GM23338 (cell line): ENCODE results near the gene SMARCC1. TPM values are rescaled to one million over a fixed set of nuclear protein-coding genes. Genes with fewer than 3 reads are reported as not detected.

ENCODE experiments used
- ATAC-seq: fragments of 200-7000 bp; cut with Tn5 transposase; 3 replicates; pipeline ENCODE4 v1.9.1; 2020
- DNase-seq: peaks from one replicate; pipeline ENCODE4 v3.0.0-alpha.2; 2015; ENCODE audit warnings: low spot score
- H2AFZ ChIP-seq: fragments of 200-600 bp; sonication (generic); 2 replicates; pipeline ENCODE4 v1.8.0; 2016; ENCODE audit warnings: antibody characterized with exemption, mild to moderate bottlenecking, moderate library complexity
- H3F3A ChIP-seq: fragments of 200-600 bp; sonication (generic); replicated peaks from 2 replicates; pipeline ENCODE4 v1.8.0; 2017; ENCODE audit warnings: antibody characterized with exemption, mixed run types, low read depth
- H3K27ac ChIP-seq: fragments of 200-600 bp; sonication (generic); 2 replicates; pipeline ENCODE4 v1.6.1; 2016; ENCODE audit warnings: low read depth
- H3K27me3 ChIP-seq: fragments of 200-600 bp; sonication (generic); 2 replicates; pipeline ENCODE4 v1.8.0; 2016; ENCODE audit warnings: mild to moderate bottlenecking, mixed run types, moderate library complexity; ENCODE audit not compliant: insufficient read depth
- H3K36me3 ChIP-seq: fragments of 200-600 bp; sonication (generic); 2 replicates; pipeline ENCODE4 v1.8.0; 2016; ENCODE audit warnings: mild to moderate bottlenecking; ENCODE audit not compliant: insufficient read depth
- H3K4me1 ChIP-seq: fragments of 200-600 bp; sonication (generic); 2 replicates; pipeline ENCODE4 v1.8.0; 2016; ENCODE audit warnings: mild to moderate bottlenecking, moderate library complexity; ENCODE audit not compliant: insufficient read depth
- H3K4me2 ChIP-seq: fragments of 200-600 bp; sonication (generic); 2 replicates; pipeline ENCODE4 v1.7.1; 2017; ENCODE audit warnings: mixed run types
- H3K4me3 ChIP-seq: fragments of 200-600 bp; sonication (generic); 2 replicates; pipeline ENCODE4 v1.6.1; 2016; ENCODE audit warnings: mixed run types
- H3K79me2 ChIP-seq: fragments of 200-600 bp; sonication (generic); replicated peaks from 2 replicates; pipeline ENCODE4 v1.8.0; 2017; ENCODE audit warnings: mild to moderate bottlenecking; ENCODE audit not compliant: insufficient read depth
- H3K9me2 ChIP-seq: fragments of 200-600 bp; sonication (generic); 2 replicates; pipeline ENCODE4 v1.8.0; 2017; ENCODE audit not compliant: insufficient read depth
- H4K20me1 ChIP-seq: fragments of 200-600 bp; sonication (generic); replicated peaks from 2 replicates; pipeline ENCODE4 v1.8.0; 2017; ENCODE audit warnings: mild to moderate bottlenecking; ENCODE audit not compliant: insufficient read depth
- H3K27ac Mint-ChIP-seq: 2 replicates; pipeline ENCODE4 v1.8.0; 2020; ENCODE audit warnings: inconsistent platforms, mild to moderate bottlenecking, moderate library complexity, mixed read lengths
- H3K27me3 Mint-ChIP-seq: 3 replicates; pipeline ENCODE4 v1.8.0; 2022; ENCODE audit warnings: low read depth, mild to moderate bottlenecking, moderate library complexity, mixed read lengths, inconsistent platforms; ENCODE audit not compliant: insufficient read depth, poor library complexity
- H3K36me3 Mint-ChIP-seq: 3 replicates; pipeline ENCODE4 v1.8.0; 2021; ENCODE audit warnings: low read depth, mild to moderate bottlenecking, inconsistent platforms, moderate library complexity, mixed read lengths
- H3K4me1 Mint-ChIP-seq: 3 replicates; pipeline ENCODE4 v1.8.0; 2020; ENCODE audit warnings: mild to moderate bottlenecking, inconsistent platforms, mixed read lengths
- H3K4me3 Mint-ChIP-seq: 3 replicates; pipeline ENCODE4 v1.8.0; 2021; ENCODE audit warnings: moderate library complexity, mild to moderate bottlenecking, inconsistent platforms, mixed read lengths
- H3K9me3 Mint-ChIP-seq: 3 replicates; pipeline ENCODE4 v1.8.0; 2020; ENCODE audit warnings: moderate library complexity, mild to moderate bottlenecking, inconsistent platforms, mixed read lengths
- CREB1 ChIP-seq: fragments of 250-450 bp; sonication (Bioruptor Pico); IDR thresholded peaks from 2 replicates; pipeline ENCODE4 v1.5.0; 2020; ENCODE audit warnings: low read depth, mild to moderate bottlenecking, moderate library complexity
- EZH2 ChIP-seq: fragments of 200-600 bp; sonication (generic); IDR thresholded peaks from one replicate; pipeline ENCODE4 v1.8.0; 2017; ENCODE audit warnings: antibody characterized with exemption, mild to moderate bottlenecking, low read depth; ENCODE audit not compliant: unreplicated experiment
- EZH2phosphoT487 ChIP-seq: fragments of 200-600 bp; sonication (generic); IDR thresholded peaks from one replicate; pipeline ENCODE4 v1.8.1; 2018; ENCODE audit warnings: antibody characterized with exemption; ENCODE audit not compliant: unreplicated experiment
- JUNB ChIP-seq: IDR thresholded peaks from one replicate; pipeline ENCODE4 v1.6.1; 2016; ENCODE audit warnings: antibody characterized with exemption; ENCODE audit not compliant: unreplicated experiment
- NANOG ChIP-seq: IDR thresholded peaks from 2 replicates; pipeline ENCODE4 v1.6.1; 2016; ENCODE audit warnings: antibody characterized with exemption, borderline replicate concordance
- POLR2AphosphoS5 ChIP-seq: IDR thresholded peaks from 2 replicates; pipeline ENCODE4 v1.6.1; 2016; ENCODE audit warnings: antibody characterized with exemption, low read depth
- STAT1 ChIP-seq: IDR thresholded peaks from one replicate; pipeline ENCODE4 v1.6.1; 2016; ENCODE audit warnings: antibody characterized with exemption; ENCODE audit not compliant: unreplicated experiment
- ZNF114 ChIP-seq: fragments of 250-450 bp; sonication (Bioruptor Pico); IDR thresholded peaks from 2 replicates; pipeline ENCODE4 v1.5.0; 2020; ENCODE audit warnings: mild to moderate bottlenecking, moderate library complexity
- ZNF331 ChIP-seq: fragments of 250-450 bp; sonication (Bioruptor Pico); IDR thresholded peaks from 2 replicates; pipeline ENCODE4 v1.5.0; 2020; ENCODE audit warnings: low read depth, mild to moderate bottlenecking, moderate library complexity
- polyA plus RNA-seq: library from polyadenylated mRNA; unstranded; fragments of >200 nt; fragmentation: Nextera tagmentation; extraction: Ambion mirVana; gene quantifications from 2 replicates; pipeline ENCODE4 v1.2.1, GENCODE V29; 2016
- total RNA-seq: library from RNA; depleted of rRNA; stranded (reverse); fragments of >200 nt; shearing (Covaris generic); gene quantifications from 2 replicates; pipeline ENCODE4 v1.2.3, GENCODE V29; 2014
- TF ChIP-seq, protein P1 (sequence below): IDR thresholded peaks from 2 replicates; pipeline ENCODE4 v1.6.1; 2016; ENCODE audit warnings: antibody characterized with exemption
- TF ChIP-seq, protein P2 (sequence below): IDR thresholded peaks from one replicate; pipeline ENCODE4 v1.6.1; 2018; ENCODE audit warnings: antibody characterized with exemption; ENCODE audit not compliant: unreplicated experiment
- TF ChIP-seq, protein P3 (sequence below), 2 experiments: fragments of 200-600 bp in 1 of 2; sonication (generic) in 1 of 2; conservative IDR thresholded peaks; 2 replicates each; pipeline versions ENCODE4 v1.5.1 to v1.6.1; 2016 to 2017; ENCODE audit warnings: antibody characterized with exemption in 2 of 2, low read depth in 2 of 2, mild to moderate bottlenecking in 2 of 2, moderate library complexity in 1 of 2

SMARCC1 gene
- total and polyA plus RNA-seq, 2 experiments from 2014 or later, result 105 to 171 TPM

DNA sequence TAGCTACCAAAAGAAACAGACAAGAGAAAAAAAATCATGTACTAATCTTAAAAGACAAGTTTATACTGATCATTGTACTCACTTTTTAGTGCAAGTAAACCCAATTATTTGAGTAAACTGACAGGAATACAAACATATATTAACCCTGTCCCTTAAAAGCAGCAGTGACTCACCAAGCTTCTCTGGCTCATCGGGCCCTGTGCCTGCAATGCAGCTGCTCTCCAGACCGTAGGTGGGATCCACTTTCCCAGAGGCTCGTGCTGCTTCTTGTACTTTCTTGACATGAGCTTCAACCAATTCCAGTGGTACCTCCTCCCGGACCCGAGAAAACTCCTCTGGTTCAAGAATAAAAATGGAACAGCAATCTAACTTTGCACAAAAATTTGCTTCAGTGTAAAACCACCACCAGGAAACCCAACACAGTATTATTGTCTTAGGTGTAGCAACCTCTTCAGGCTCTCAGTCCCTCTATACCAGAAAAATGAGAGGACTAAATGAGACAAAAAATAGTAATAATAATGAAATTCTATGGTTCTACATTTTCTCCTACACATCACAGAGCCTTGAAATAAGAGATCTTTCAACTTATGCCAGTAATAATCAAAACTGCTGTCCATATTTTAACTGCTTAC, 120.5 kb downstream of the SMARCC1 start:
- Histone ChIP-seq H3K4me3 (no peak overlapping the region), H3K27ac (no peak overlapping the region), H3F3A (no peaks in the 10 kb centered on the region; the same call in 1 of the 2 replicates), H3K27me3 (no peaks in the 10 kb centered on the region), H3K9me2 (no peaks in the 10 kb centered on the region), H3K4me1 (no peaks in the 10 kb centered on the region), H3K4me2 (no peak overlapping the region), H2AFZ (no peak overlapping the region), H3K36me3 (peaks cover 45% of the 10 kb centered on the region), H3K79me2 (peaks cover 56% of the 10 kb centered on the region), H4K20me1 (peaks cover 8% of the 10 kb centered on the region)
- Mint-ChIP-seq H3K36me3 (peaks cover 78% of the 10 kb centered on the region), H3K27ac (no peak overlapping the region), H3K4me1 (peaks cover 2% of the 10 kb centered on the region; the same call in 2 of the 3 replicates), H3K4me3 (no peak overlapping the region), H3K27me3 (no peaks in the 10 kb centered on the region), H3K9me3 (peaks cover 21% of the 10 kb centered on the region)
- TF ChIP-seq NANOG (no peak), CREB1 (no peak), STAT1 (no peak), EZH2phosphoT487 (peak; percentile 36)
- DNase-seq, result no peak
- ATAC-seq, result no peak

DNA sequence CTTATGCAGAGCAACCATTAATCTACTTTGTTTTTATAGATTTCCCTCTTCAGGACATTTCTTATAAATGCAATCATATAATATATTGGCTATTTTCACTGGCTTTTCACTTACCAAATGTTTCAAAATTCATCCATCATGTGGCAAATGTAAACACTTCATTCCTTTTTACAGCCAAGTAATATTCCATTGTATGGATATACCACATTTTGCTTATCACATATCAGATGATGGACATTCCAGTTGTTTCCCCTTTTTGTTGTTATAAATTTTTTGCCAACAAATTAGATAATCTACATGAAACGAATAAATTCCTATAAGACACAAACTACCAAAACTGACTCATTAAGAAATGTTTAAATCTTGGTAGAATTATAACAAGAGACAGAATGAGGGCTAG, 123.2 kb downstream of the SMARCC1 start:
- Histone ChIP-seq H3K4me1 (no peaks in the 10 kb centered on the region), H3K4me2 (no peak overlapping the region), H3K27ac (no peak overlapping the region), H2AFZ (no peak overlapping the region), H3K9me2 (no peaks in the 10 kb centered on the region), H3K4me3 (no peak overlapping the region), H3K79me2 (peaks cover 83% of the 10 kb centered on the region), H3F3A (no peaks in the 10 kb centered on the region), H3K27me3 (no peaks in the 10 kb centered on the region), H3K36me3 (peaks cover 37% of the 10 kb centered on the region), H4K20me1 (peaks cover 14% of the 10 kb centered on the region; the same call in 1 of the 2 replicates)
- Mint-ChIP-seq H3K27me3 (no peaks in the 10 kb centered on the region), H3K27ac (no peak overlapping the region), H3K36me3 (peaks cover 83% of the 10 kb centered on the region), H3K4me3 (no peak overlapping the region), H3K9me3 (peaks cover 21% of the 10 kb centered on the region), H3K4me1 (no peaks in the 10 kb centered on the region)
- no peak for ATAC-seq
- no peak for DNase-seq
- TF ChIP-seq ZNF114 (CRISPR knock-in tag), result no peak
- TF ChIP-seq, protein P1, sequence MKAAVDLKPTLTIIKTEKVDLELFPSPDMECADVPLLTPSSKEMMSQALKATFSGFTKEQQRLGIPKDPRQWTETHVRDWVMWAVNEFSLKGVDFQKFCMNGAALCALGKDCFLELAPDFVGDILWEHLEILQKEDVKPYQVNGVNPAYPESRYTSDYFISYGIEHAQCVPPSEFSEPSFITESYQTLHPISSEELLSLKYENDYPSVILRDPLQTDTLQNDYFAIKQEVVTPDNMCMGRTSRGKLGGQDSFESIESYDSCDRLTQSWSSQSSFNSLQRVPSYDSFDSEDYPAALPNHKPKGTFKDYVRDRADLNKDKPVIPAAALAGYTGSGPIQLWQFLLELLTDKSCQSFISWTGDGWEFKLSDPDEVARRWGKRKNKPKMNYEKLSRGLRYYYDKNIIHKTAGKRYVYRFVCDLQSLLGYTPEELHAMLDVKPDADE, result no peak
- TF ChIP-seq EZH2phosphoT487, result no peak
- TF ChIP-seq NANOG, result no peak
- no peak for TF ChIP-seq EZH2
- TF ChIP-seq, protein P2, sequence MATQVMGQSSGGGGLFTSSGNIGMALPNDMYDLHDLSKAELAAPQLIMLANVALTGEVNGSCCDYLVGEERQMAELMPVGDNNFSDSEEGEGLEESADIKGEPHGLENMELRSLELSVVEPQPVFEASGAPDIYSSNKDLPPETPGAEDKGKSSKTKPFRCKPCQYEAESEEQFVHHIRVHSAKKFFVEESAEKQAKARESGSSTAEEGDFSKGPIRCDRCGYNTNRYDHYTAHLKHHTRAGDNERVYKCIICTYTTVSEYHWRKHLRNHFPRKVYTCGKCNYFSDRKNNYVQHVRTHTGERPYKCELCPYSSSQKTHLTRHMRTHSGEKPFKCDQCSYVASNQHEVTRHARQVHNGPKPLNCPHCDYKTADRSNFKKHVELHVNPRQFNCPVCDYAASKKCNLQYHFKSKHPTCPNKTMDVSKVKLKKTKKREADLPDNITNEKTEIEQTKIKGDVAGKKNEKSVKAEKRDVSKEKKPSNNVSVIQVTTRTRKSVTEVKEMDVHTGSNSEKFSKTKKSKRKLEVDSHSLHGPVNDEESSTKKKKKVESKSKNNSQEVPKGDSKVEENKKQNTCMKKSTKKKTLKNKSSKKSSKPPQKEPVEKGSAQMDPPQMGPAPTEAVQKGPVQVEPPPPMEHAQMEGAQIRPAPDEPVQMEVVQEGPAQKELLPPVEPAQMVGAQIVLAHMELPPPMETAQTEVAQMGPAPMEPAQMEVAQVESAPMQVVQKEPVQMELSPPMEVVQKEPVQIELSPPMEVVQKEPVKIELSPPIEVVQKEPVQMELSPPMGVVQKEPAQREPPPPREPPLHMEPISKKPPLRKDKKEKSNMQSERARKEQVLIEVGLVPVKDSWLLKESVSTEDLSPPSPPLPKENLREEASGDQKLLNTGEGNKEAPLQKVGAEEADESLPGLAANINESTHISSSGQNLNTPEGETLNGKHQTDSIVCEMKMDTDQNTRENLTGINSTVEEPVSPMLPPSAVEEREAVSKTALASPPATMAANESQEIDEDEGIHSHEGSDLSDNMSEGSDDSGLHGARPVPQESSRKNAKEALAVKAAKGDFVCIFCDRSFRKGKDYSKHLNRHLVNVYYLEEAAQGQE, result no peak
- TF ChIP-seq CREB1, result no peak
- no peak for TF ChIP-seq JUNB
- TF ChIP-seq POLR2AphosphoS5, result no peak
- TF ChIP-seq ZNF331, result no peak
- TF ChIP-seq, protein P3, sequence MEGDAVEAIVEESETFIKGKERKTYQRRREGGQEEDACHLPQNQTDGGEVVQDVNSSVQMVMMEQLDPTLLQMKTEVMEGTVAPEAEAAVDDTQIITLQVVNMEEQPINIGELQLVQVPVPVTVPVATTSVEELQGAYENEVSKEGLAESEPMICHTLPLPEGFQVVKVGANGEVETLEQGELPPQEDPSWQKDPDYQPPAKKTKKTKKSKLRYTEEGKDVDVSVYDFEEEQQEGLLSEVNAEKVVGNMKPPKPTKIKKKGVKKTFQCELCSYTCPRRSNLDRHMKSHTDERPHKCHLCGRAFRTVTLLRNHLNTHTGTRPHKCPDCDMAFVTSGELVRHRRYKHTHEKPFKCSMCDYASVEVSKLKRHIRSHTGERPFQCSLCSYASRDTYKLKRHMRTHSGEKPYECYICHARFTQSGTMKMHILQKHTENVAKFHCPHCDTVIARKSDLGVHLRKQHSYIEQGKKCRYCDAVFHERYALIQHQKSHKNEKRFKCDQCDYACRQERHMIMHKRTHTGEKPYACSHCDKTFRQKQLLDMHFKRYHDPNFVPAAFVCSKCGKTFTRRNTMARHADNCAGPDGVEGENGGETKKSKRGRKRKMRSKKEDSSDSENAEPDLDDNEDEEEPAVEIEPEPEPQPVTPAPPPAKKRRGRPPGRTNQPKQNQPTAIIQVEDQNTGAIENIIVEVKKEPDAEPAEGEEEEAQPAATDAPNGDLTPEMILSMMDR (conservative IDR thresholded peaks at IDR 0.05; ENCODE audit: low read depth in 2 of 2), result no peak
- TF ChIP-seq STAT1, result no peak
